Head of caudate nucleus (tissue), 42 donors: ENCODE measurements around the gene MTFR1L.

Experiments used
- DNase-seq, 42 donors: peaks; one replicate each; pipeline versions ENCODE4 v3.0.0 to v3.0.0-alpha.2; 2020 to 2021; ENCODE audit warnings: mixed read lengths in 7 of 42
- intact Hi-C: fragments of 100-400 bp; cut with DNase I; formaldehyde crosslinking; loops from one replicate; pipeline ENCODE4 v1.15.0; 2022

Gene MTFR1L

DNA sequence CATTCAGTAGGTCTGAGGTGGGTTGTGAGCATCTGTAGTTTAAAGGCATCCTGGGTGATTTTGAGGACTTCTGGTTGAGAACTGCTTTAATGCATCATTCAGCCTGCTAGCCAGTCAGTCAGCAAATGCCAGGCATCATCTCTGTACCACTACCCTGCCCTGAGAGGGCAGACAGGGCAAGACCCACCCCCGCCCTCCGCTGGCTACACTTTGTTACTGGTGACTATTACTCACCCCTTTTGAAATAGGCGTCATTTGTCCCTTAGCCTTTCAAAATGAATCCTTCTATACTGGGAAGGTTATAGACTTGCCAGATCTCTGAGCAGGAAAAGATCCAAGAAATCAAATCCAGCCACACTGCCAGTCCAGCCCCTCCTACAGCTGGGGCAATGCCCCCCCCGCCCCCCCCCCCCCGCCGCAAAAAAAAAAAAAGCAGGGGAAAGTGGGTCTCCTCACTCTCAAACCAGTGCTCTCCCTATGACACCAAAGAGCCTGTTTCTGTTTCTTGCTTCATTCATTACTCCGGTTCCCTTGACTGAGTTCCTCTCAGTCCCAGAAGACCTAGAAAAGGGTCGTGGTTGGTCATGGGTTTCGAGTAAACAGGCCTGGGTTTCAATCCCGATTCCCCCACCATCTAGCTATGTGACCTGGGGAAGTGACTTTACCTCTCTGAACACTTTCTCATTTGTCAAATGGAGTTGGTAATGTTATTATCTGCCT, 15.3 kb upstream of the MTFR1L start:
- no peak for DNase-seq
- intact Hi-C loops, result no loop called here

DNA sequence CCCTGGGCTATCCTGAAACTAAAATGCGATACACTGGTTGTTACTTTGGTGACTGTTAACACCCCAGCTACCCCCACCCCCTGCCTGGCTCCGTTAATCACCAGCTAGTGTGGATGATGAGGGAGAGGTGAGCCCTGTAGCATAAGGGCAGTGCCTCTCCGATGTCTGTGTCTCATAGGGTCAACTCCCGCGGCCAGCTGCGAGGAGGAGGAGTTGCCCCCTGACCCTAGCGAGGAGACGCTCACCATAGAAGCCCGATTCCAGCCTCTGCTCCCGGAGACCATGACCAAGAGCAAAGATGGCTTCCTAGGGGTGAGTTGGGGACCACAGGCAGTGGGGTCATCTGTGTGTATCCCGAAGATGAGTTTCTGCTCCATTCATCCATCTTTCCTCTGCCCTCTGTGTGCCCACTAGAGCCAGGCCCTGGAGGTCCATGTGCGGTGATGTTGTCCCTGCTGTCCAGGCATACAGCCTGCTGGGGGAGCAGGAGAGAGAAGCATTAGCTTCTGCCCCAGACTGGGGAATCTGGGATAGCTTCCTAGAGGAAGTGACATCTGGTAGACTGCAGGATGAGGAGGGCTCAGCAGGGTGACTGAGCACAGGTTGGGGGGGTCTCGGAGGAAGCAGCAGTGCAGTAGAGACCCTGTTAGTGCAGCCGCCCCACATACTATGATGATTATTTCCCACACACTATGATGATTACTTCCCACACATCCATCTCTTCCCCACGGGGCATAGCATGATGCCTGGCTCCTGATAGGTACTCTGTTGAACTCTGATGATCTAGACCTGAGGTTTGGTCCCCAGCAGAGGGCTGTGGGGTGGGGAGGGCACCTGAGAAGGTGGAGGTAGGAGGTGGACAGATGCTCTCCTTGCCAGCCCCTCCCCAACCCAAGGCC, 14.5 kb upstream of the MTFR1L start:
- intact Hi-C loops, result no loop called here
- DNase-seq, result peak in 6 of 42 donors; percentile 9 to 59 (median 43)

DNA sequence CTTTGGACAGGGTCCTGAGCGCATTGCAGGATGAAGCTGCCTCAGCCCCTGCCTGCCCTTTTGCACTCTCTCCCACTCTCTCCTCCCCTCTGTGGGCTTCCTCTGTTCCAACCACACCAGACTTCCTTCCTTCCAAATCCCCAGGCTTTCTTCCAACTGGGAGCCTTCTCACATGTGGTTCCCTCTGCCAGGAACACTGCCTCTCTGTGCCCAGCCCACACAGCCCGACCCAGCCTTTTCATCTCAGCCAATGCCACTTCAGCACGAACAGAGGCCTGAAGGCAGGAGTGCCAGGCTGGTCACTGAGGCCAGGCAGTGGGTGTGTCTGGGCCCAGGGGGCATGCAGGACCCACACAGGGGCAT, 13.9 kb upstream of the MTFR1L start:
- intact Hi-C loops, result no loop called here
- DNase-seq, result peak in 41 of 42 donors; percentile 50 to 89 (median 75)

DNA sequence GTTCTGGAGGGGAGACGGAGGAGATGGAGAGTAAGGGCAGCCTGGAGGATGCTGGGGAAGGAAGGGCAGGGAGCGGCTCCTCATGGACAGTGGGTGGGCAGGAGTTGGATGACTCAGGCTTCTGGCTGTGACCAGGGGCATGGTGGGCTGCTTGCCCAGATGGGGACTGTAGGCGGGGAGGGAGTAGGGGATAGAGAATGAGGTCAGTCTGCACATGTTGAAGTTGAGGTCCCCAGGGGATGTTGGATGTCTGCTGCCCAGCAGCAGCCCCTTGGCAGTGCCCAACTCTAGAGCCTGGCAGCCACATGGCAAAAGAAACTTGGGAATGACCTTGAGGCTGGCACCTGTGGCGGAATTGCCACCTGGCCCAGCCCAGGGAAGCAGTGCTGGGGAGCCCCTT, 13.3 kb upstream of the MTFR1L start:
- intact Hi-C loops, result no loop called here
- DNase-seq, result peak in 7 of 42 donors; percentile 31 to 79 (median 63)

DNA sequence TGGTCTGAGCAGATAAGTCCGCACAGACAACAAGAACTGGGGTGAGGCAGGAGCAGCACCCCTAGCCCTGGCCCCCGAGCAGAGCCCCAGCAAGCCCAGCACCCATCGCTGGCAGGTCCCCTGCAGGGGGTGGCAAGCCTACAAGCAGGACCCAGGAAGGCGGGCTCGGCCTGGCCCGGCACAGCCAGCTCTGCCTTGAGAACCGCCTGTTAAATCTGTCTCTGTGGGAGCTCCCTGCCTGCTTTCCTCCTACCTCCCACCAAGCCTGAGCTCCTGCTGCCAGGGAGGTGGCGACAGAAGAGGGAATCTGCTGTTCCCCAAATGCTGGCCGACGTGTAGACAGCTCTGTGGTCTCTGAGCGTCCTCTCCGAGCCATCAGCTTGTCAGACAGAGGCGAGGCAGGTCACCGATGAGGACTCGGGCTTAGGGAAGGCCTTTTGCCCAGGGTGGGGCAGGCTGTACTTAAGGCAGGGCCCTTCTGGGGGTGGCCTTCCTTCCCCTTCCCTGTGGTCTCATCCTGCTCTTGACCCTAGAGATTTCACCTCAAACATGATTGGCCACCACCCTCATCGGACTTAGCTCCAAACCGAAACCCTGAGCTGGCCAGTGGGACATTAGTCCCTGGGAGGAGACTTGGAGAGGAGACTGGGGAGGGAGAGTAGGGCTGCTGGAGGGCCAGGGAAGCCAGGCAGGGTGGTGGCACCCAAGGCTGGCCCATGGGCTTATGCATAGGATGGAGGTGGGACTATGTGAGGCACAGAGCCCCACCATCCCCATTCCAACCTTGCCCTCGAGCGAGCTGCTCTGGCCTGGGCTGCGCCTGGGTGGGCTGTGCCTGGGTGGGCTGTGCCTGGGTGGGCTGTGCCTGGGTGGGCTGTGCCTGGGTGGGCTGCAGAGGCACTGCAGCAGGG, 12.0 kb upstream of the MTFR1L start:
- peak in 24 of 42 donors; percentile 19 to 83 (median 51) for DNase-seq
- intact Hi-C loops, result no loop called here

DNA sequence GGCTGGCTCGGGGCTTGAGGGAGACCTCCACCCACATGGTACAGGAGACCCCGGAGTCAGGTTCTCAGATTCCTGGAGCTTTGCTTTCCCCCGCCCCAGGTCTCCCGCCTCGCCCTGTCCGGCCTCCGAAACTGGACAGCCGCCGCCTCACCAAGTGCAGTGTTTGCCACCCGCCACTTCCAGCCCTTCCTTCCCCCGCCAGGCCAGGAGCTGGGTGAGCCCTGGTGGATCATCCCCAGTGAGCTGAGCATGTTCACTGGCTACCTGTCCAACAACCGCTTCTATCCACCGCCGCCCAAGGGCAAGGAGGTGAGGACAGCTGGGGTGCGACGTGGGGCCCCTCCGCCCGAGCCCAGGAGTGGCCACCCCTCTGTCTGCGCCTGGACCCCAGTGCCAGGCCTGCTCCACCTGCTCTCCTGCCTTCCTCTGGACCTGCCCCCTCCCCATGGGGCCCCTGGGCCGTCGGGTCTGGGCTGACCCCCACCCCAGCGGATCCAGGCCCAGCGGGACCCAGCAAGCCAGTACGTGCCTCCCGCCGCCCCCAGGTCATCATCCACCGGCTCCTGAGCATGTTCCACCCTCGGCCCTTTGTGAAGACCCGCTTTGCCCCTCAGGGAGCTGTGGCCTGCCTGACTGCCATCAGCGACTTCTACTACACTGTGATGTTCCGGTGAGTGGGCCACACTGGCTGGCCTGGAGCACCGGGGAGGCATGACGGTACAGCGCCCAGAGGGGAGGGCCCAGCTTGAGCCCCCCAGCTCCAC, 11.1 kb upstream of the MTFR1L start:
- intact Hi-C loops, result no loop called here
- peak in 1 of 42 donors; percentile 9 for DNase-seq

DNA sequence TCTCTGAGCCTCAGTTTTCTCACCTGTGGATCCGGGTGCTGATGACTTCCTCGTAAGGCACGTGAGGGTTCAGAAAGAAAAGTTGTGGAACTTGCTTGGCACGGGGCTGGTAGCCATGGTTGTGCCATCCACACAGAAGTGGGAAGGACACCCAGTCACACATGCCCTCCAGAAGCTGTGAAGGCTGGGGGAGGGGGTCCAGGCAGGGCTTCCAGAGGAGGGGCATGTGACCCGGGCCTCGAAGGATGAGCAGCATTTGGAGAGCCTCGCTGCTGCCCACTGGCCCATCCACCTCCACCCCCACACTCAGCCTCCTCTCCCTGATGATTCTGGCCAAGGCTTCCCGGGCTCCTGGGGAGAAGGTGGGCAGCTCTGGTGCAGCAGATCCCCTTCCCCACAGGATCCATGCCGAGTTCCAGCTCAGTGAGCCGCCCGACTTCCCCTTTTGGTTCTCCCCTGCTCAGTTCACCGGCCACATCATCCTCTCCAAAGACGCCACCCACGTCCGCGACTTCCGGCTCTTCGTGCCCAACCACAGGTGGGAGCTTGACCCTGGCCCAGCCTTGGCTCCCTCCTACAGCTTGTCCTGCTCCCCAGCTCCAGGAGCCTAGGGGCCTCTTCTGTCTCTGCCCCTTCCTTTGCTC, 10.3 kb upstream of the MTFR1L start:
- DNase-seq, result no peak
- intact Hi-C loops, result no loop called here

DNA sequence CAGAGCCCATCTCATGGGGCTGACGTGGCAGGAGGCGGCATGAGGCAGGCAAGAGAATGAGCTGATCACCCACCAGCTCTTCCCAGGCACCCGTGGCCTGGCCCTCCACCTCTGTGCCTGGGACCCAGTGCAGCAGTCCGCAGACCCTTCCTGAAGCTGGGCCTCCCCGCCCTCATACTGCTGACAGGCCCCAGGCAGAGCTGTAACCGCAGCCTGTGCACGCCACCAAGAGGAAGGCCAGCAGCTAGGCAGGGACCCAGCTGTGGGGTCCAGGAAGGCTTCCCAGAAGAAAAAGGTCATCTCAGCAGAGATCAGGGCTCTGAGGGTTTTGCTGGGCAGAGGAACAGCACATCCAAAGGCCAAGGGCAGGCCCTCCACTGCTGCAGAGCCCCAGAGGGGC, 9.8 kb upstream of the MTFR1L start:
- DNase-seq, result no peak
- intact Hi-C loops, result loop anchor here (10.0 kb wide), 2 partner anchors 285 to 565 kb away; partner anchors contain the start of gene RSRP1

DNA sequence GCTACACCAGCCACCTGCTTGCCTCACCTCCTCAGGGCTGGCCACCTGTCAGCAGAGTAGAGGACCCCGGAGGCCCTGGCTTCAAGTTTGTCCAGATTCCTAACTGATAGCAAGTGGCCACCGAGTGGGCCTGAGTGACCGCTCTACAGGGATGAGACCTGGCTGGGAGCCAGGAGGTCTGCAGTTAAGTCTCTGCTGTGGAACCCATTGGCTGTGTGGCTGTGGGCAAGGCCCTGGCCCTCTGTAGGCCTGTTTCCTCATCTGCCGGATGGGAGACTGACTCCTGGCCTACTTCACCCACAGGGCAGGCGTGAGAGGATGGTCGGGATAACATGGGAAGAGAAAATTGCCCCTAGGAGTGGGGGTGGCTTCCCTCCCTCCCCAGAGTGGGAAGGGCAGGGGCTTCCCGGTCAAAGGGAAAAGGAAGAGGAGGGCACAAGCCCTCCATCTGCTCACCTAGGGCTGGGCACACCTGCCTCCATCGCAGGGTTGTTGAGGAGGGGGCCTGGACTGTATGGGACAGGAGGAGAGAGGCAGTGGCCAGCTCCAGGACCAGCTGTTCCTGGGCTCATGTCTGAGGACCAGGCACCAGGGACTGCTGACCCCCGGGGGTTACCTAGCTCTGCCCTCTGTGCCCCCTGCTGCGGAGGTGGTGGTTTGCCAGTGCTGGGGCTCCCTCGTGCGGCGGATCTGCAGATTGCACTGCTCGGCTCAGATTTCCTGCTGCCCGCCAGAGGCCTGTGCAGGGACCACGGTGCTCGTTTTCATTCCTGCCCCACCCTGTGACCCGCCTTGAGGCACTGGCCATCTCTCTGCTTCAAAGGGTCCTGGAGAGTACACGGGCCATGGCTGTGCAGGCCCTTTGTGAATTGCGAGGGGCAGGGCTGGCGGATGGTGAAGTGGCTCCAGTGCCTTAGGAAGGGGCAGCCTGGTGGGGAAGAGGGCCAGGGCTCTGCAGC, 9.1 kb upstream of the MTFR1L start:
- DNase-seq, result peak; percentile 67 to 93 (median 83)
- intact Hi-C loops, result loop anchor here (10.0 kb wide), 2 partner anchors 286 to 566 kb away; partner anchors contain the start of gene RSRP1

DNA sequence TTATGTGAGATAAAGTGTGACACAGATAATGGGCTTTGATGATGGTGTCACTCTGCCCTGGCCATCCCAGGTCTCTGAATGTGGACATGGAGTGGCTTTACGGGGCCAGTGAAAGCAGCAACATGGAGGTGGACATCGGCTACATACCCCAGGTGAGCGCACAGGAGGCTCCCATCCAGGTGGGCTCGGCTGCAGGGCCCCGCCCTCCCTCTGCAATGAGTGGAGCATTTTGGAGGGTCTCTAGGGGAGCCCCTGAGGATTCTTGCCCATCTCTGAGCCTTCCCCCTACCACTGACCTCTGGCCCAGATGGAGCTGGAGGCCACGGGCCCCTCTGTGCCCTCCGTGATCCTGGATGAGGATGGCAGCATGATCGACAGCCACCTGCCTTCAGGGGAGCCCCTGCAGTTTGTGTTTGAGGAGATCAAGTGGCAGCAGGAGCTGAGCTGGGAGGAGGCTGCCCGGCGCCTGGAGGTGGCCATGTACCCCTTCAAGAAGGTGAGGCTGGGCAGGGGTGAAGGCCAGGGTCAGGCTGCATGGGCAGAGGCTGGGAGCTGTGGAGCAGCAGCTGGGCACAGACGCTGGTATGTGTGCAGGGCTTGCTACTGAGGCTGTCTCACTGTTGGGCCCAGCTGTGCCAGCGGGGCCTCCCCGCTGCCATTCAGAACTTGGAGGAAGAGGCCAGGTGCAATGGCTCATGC, 8.2 kb upstream of the MTFR1L start:
- DNase-seq, result peak in 1 of 42 donors; percentile 16
- intact Hi-C loops, result loop anchor here (10.0 kb wide), 2 partner anchors 287 to 567 kb away; partner anchors contain the start of gene RSRP1

DNA sequence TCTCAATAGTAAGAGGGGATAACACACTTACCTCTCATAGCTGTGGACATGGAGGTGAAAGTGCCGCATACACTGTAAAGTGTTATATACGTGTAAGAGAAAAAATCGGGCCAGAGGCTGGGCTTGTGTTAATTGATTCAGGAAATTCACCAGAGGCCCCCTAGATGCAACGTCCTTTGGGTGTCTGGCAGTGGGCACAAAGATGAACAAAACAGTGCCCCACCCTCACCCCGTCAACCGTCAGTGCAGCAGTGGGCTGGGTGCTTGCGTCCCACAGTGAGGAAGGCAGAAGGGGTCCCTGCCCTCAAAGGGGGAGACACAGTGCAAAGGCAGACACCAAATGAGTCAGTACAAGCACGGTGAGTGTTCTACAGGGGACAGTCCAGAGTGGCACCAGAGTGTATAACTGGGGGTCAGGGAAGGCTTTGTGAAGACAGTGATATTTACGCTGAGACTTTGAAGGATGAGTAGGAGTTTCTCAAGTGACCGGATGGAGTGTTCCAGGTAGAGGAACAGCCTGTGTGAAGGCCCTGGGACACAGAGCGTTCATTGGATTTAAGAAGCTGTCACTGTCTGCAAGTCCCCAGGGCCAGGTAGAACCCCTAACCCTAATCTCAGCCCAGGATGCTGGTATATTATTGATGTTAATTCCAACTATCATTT, 6.6 kb upstream of the MTFR1L start:
- DNase-seq, result no peak
- intact Hi-C loops, result loop anchor here (10.0 kb wide), 2 partner anchors 288 to 568 kb away; partner anchors contain the start of gene RSRP1

DNA sequence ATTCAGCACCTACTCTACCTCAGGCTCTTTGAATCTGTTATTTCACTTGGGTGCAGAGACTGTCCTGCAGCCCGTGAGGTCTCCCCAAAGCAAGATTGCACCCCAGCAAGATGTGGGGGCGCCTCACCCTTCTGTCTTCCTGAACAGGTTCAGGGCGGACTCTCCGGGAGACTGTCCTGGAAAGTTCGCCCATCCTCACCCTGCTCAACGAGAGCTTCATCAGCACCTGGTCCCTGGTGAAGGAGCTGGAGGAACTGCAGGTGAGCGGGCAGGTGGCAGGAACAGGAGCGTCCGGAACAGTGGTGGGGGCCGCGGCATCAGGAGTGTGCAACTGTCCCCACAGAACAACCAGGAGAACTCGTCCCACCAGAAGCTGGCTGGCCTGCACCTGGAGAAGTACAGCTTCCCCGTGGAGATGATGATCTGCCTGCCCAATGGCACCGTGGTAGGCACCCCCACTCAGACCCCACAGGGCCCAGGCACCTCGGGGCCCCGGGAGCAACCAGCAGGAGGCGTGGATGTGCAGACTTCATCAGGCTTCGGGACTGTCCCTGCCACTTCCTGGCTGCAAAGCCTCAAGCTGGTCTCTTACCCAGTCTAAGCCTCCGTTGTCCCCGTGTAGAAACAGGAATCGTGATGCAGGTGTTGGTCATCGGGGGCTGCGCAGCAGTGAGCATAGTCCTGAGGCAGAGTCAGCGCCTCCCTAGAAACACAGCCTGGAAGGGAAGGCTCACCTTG, 5.9 kb upstream of the MTFR1L start:
- intact Hi-C loops, result loop anchor here (10.0 kb wide), 2 partner anchors 289 to 569 kb away; partner anchors contain the start of gene RSRP1
- no peak for DNase-seq

DNA sequence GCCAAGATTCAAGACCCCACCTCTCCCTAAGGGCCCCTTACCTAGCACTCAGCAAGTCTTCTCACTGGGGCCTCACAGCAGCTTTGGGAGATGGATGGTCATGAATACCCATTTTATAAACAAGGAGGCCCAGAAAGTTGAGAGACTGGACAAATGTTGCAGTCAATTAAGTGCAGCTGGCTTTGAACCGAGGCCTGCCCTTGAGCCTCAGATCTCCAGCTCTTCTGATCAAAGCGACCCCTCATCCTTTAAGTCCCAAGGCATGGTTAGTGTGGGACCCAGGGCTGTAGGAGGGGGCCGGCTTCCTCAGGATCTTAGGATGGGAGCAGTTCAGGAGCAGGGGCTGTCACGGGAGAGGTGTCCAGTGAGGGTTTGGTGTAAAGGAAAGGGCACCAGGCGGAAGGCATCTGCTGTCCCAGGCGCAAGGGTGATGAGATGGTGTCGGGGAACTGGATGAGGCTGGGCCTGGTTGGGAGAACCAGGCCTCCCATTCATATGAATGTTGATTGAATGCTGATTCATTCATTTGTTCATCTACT, 5.1 kb upstream of the MTFR1L start:
- intact Hi-C loops, result loop anchor here (10.0 kb wide), 2 partner anchors 290 to 570 kb away; partner anchors contain the start of gene RSRP1
- DNase-seq, result peak in 1 of 42 donors; percentile 2
